ENCODE measurements around the gene MCC. TPM values are rescaled to one million over a fixed set of nuclear protein-coding genes. Genes with fewer than 3 reads are reported as not detected.

Gene MCC
- total RNA-seq, 1 experiment from 2014 or later = 7.1 TPM

- CTCF ChIA-PET = interaction anchor here (0.6 kb wide), 1 partner anchor 12 kb away, joined by 4 read pairs; no protein-coding TSS in a partner anchor
- peak overlapping the region; percentile 95 for H3K27ac ChIP-seq (ENCODE audit: low read length)
- H3K4me2 ChIP-seq (ENCODE audit: low read length) = peak overlapping the region; percentile 74
- TF ChIP-seq CTCF (conservative IDR thresholded peaks at IDR 0.05; ENCODE audit: low read depth, low read length) = no peak
- TF ChIP-seq EZH2phosphoT487 (IDR thresholded peaks at IDR 0.05; ENCODE audit: borderline replicate concordance, low read length) = no peak
- TF ChIP-seq EZH2 (IDR thresholded peaks at IDR 0.05; ENCODE audit: low read length, unreplicated experiment) = no peak
- no peaks in the 10 kb centered on the region for H3K9me3 ChIP-seq (ENCODE audit: low read length)
- peak; percentile 90 for ATAC-seq
- TSS peak; percentile 17 for BruUV-seq (replicated peaks)
- no peaks in the 10 kb centered on the region for H3K27me3 ChIP-seq (ENCODE audit: low read length)
- H4K20me1 ChIP-seq (ENCODE audit: low read length) = no peaks in the 10 kb centered on the region
- H3K4me1 ChIP-seq (ENCODE audit: insufficient read depth, low read length) = peaks cover 59% of the 10 kb centered on the region
- H3K4me3 ChIP-seq (ENCODE audit: low read length) = peak overlapping the region; percentile 37
- H3F3A ChIP-seq (ENCODE audit: low read length, unreplicated experiment) = no peaks in the 10 kb centered on the region
- no peak overlapping the region for H2AFZ ChIP-seq (ENCODE audit: low read length)
- H3K79me2 ChIP-seq (ENCODE audit: low read length) = 0 out of 2 replicates have a peak, but pooled peaks cover 13% of the 10 kb centered on the region
- peak overlapping the region; percentile 54 for H3K9ac ChIP-seq (ENCODE audit: low read length)
- no peaks in the 10 kb centered on the region for H3K9me2 ChIP-seq (replicated peaks; ENCODE audit: low read length)
- 0 out of 2 replicates have a peak, but pooled peaks cover 4% of the 10 kb centered on the region for H3K36me3 ChIP-seq (ENCODE audit: low read depth, low read length)
- POLR2A ChIA-PET (ENCODE audit: unreplicated experiment) = interaction anchor here (0.6 to 0.7 kb wide), 3 partner anchors 262 to 317 kb away, joined by 3 to 7 read pairs (median 3); no protein-coding TSS in a partner anchor
- intact Hi-C loops (cut with micrococcal nuclease) = no loop called here
- DNase-seq = peak; percentile 93
Measured at GRCh38 chr5:113020461-113021273, 467.6 kb downstream of the MCC start.

- Histone ChIP-seq H3K79me2 (ENCODE audit: low read length) (0 out of 2 replicates have a peak, but pooled peaks cover 13% of the 10 kb centered on the region), H3K4me1 (ENCODE audit: insufficient read depth, low read length) (peaks cover 56% of the 10 kb centered on the region), H3K27ac (ENCODE audit: low read length) (peak overlapping the region; percentile 95), H3K9ac (ENCODE audit: low read length) (no peak overlapping the region), H4K20me1 (ENCODE audit: low read length) (no peaks in the 10 kb centered on the region), H3K27me3 (ENCODE audit: low read length) (no peaks in the 10 kb centered on the region), H2AFZ (ENCODE audit: low read length) (no peak overlapping the region), H3K9me2 (replicated peaks; ENCODE audit: low read length) (no peaks in the 10 kb centered on the region), H3F3A (ENCODE audit: low read length, unreplicated experiment) (no peaks in the 10 kb centered on the region), H3K4me3 (ENCODE audit: low read length) (no peak overlapping the region), H3K9me3 (ENCODE audit: low read length) (no peaks in the 10 kb centered on the region), H3K4me2 (ENCODE audit: low read length) (no peak overlapping the region), H3K36me3 (ENCODE audit: low read depth, low read length) (peaks cover 10% of the 10 kb centered on the region; the same call in 1 of the 2 replicates)
- ATAC-seq (peak; percentile 10; the same call in 1 of the 2 replicates), DNase-seq (peak; percentile 51)
- TF ChIP-seq EZH2 (IDR thresholded peaks at IDR 0.05; ENCODE audit: low read length, unreplicated experiment) (no peak), EZH2phosphoT487 (IDR thresholded peaks at IDR 0.05; ENCODE audit: borderline replicate concordance, low read length) (no peak), CTCF (conservative IDR thresholded peaks at IDR 0.05; ENCODE audit: low read depth, low read length) (no peak)
- BruUV-seq (replicated peaks) = no TSS peak
- intact Hi-C loops (cut with micrococcal nuclease) = no loop called here
- POLR2A ChIA-PET (ENCODE audit: unreplicated experiment) = no interaction called here
- CTCF ChIA-PET = no interaction called here
Measured at GRCh38 chr5:113017881-113018635, 470.2 kb downstream of the MCC start.

Measured in PC-3 (cell line).